ENCODE results near the gene HOXA6. TPM values are rescaled to one million over a fixed set of nuclear protein-coding genes. Genes with fewer than 3 reads are reported as not detected.
A peak's percentile ranks its signal among the peaks of the same experiment; 100 is the strongest.

Gene HOXA6
- total and polyA plus RNA-seq, 2 of the 4 experiments (the other 2 are of a cell fraction), result 1.4 to 1.8 TPM

DNA sequence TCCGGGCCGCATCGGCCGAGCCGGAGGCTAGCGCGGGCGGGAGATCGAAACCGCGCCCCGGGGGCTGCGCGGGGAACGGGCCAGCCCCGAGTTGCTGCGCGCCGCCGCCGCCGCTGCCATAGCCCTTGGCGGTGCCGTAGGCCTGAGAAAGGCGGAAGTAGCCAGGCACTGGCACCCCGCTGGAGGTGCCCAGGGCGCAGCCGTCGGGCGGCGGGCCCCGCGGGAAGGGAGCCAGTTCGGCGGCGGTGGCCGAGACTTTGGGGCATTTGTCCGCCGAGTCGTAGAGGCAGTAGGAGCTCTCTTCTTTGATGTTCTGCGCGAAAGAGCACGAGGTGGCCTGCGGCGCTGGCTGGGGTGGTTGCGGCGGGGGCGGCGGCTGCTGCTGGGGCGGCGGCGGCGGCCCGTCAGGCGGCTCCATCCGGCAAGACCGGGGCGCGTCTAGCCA lies 26.0 kb upstream of the HOXA6 start (continued):
- TF ChIP-seq, protein P1, sequence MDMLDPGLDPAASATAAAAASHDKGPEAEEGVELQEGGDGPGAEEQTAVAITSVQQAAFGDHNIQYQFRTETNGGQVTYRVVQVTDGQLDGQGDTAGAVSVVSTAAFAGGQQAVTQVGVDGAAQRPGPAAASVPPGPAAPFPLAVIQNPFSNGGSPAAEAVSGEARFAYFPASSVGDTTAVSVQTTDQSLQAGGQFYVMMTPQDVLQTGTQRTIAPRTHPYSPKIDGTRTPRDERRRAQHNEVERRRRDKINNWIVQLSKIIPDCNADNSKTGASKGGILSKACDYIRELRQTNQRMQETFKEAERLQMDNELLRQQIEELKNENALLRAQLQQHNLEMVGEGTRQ (IDR thresholded peaks at IDR 0.05; ENCODE audit: low read depth, low read length), result no peak
- no peak for TF ChIP-seq CHD1 (IDR thresholded peaks at IDR 0.05; ENCODE audit: low read depth, low read length)

- peaks cover 19% of the 10 kb centered on the region; the same call in 1 of the 2 replicates for H4K20me1 ChIP-seq (ENCODE audit: insufficient read depth, low read length)
- H4K8ac ChIP-seq (ENCODE audit: low read depth in 2 of 2, low read length in 2 of 2), result no peak overlapping the region
- H2BK120ac ChIP-seq (ENCODE audit: low read depth, low read length), result no peak overlapping the region
- no peak overlapping the region for H2BK5ac ChIP-seq (ENCODE audit: low read depth, low read length, poor library complexity, severe bottlenecking)
- no peak overlapping the region for H2BK15ac ChIP-seq (ENCODE audit: low read depth, low read length)
- no peak overlapping the region for H3K14ac ChIP-seq (replicated peaks; ENCODE audit: low read depth, low read length)
- H3K27me3 ChIP-seq (ENCODE audit: control insufficient read depth, insufficient read depth, low read length), result peaks cover 93% of the 10 kb centered on the region
- no peak overlapping the region for H3K9ac ChIP-seq (ENCODE audit: low read depth, low read length)
- no peak overlapping the region for H2AK9ac ChIP-seq (replicated peaks; ENCODE audit: low read depth, low read length, poor library complexity)
- in situ Hi-C loops (cut with MboI; ENCODE audit: low sequenced_read_pairs), result no loop called here
- peak; percentile 70 for ATAC-seq (ENCODE audit: low read depth)
- intact Hi-C loops (cut with micrococcal nuclease), result no loop called here
- no peak overlapping the region for H3K18ac ChIP-seq (ENCODE audit: low read depth, low read length)
- peaks cover 16% of the 10 kb centered on the region; the same call in 1 of the 2 replicates for H3K9me3 ChIP-seq (ENCODE audit: control insufficient read depth, insufficient read depth, low read length)
- H2AFZ ChIP-seq (replicated peaks; ENCODE audit: low read length, poor library complexity), result peak overlapping the region; percentile 54
- no peak overlapping the region for H4K5ac ChIP-seq (ENCODE audit: low read depth, low read length)
- dilution Hi-C loops (cut with HindIII; ENCODE audit: low sequenced_read_pairs, unreplicated experiment), result no loop called here
- no peaks in the 10 kb centered on the region for H3K9me1 ChIP-seq (ENCODE audit: insufficient read depth, low read length)
- H3K4me2 ChIP-seq (ENCODE audit: low read depth, low read length), result peak overlapping the region; percentile 46
- no TSS peak for BruUV-seq (replicated peaks)
- 10% methylated on average over 32 of the region's 58 CpGs; no CpG with 5 or more reads in 1 of the 2 experiments for WGBS, 2 experiments (ENCODE audit: extremely low coverage in 2 of 2, insufficient read length in 1 of 2)
- POLR2A ChIA-PET (ENCODE audit: unreplicated experiment), result no interaction called here
- H3K56ac ChIP-seq (ENCODE audit: extremely low read depth, insufficient read depth, low read length), result no peak overlapping the region
- no peak overlapping the region for H3K4ac ChIP-seq (ENCODE audit: low read depth, low read length)
- TF ChIP-seq MAZ (IDR thresholded peaks at IDR 0.05; ENCODE audit: borderline replicate concordance, low read depth, low read length) (no peak), MXI1 (IDR thresholded peaks at IDR 0.05; ENCODE audit: borderline replicate concordance, low read depth, low read length) (no peak), NFE2L2 (IDR thresholded peaks at IDR 0.05; ENCODE audit: low read depth, low read length) (no peak), RAD21 (IDR thresholded peaks at IDR 0.05; ENCODE audit: low read length) (no peak), MAFK (IDR thresholded peaks at IDR 0.05; ENCODE audit: low read depth, low read length) (no peak)
- H2AK5ac ChIP-seq (ENCODE audit: low read depth, low read length), result no peak overlapping the region
- no peaks in the 10 kb centered on the region for H3K36me3 ChIP-seq (ENCODE audit: control insufficient read depth, insufficient read depth, low read length)
- no peak overlapping the region for H2BK20ac ChIP-seq (ENCODE audit: low read depth, low read length)
- CTCF ChIA-PET, result no interaction called here
- peak overlapping the region; percentile 38 for H3K4me3 ChIP-seq (ENCODE audit: insufficient read depth, low read depth, low read length)
- no peak overlapping the region for H3K23ac ChIP-seq (ENCODE audit: low read depth, low read length)
- no peaks in the 10 kb centered on the region for H3K79me1 ChIP-seq (ENCODE audit: low read depth in 1 of 2, low read length in 2 of 2)
- H4K91ac ChIP-seq (ENCODE audit: insufficient read depth, low read depth, low read length), result no peak overlapping the region
- no peak overlapping the region for H3K27ac ChIP-seq (ENCODE audit: insufficient read depth, low read length)
- no peaks in the 10 kb centered on the region for H3K4me1 ChIP-seq (ENCODE audit: control insufficient read depth, insufficient read depth, low read length)
- no peak for DNase-seq
Measured at GRCh38 chr7:27172823-27173510, 25.4 kb upstream of the HOXA6 start.
